HG02973 (cell line): Measurements from ENCODE around the gene PMAIP1.

Experiments
- ATAC-seq: cut with Tn5 transposase; IDR thresholded peaks from one replicate; pipeline ENCODE4 v1.9.1; 2021; ENCODE audit warnings: moderate library complexity; ENCODE audit not compliant: unreplicated experiment

PMAIP1 gene

GRCh38 chr18:59911600-59911999 is 11.8 kb downstream of the PMAIP1 start:
- ATAC-seq, result no peak

- no peak for ATAC-seq
Measured at GRCh38 chr18:59912007-59912550, 12.3 kb downstream of the PMAIP1 start.

DNA sequence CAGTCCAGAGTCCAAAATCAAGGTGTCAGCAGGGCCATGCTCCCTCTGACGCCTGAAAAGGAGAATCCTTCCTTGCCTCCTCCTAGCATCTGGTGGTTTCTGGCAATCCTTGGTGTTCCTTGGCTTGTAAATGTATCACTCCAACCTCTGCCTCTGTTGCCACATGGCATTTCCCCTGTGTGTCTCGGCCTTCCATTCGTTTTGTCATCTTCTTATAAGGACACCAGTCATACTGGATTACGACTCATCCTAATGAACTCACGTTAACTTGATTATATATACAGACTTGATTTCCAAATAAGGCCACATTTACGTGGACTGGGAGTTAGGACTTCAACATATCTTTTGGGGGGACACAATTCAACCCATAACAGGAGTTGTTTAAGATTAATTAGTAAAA is 15.8 kb downstream of the PMAIP1 start:
- ATAC-seq, result no peak

DNA sequence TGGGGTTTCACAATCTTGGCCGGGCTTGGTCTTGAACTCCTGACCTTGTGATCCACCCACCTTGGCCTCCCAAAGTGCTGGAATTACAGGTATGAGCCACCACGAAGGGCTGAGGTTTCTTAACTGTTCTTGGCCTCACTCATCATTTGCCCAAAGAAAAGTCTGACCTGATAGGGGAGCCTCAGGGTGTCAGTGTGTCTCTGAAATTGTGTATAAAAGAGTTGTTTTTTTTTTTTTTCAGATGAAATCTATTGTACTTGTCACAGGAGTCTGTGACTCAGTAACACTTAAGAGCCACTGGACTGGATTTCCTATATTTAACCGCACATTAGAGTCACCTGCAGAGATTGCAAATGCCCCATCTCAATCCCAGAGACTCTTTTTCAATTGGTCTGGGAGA is 16.9 kb downstream of the PMAIP1 start:
- ATAC-seq, result no peak

- no peak for ATAC-seq
Measured at GRCh38 chr18:59917422-59917821, 17.6 kb downstream of the PMAIP1 start.

DNA sequence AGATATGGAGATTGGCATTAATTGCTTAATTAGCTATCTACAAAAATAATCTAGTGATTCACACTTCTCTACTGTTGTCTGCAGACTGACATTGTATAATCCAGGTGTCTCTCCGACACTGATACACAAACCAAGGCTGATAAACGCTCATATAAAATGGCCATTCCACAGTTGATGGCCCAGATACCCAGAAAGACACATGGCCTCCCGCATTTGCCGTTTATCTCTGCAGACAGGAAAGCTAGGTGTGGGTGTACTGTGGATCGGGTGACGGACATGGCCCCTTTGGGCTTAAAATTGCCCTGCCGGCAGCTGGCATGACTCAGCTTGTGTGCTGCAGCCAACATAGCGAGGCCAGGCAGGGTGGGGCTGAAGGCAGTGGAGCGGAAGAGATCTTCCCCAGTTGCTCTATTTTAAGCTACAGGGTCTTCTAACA is 18.5 kb downstream of the PMAIP1 start:
- peak; percentile 43 for ATAC-seq

- ATAC-seq, result no peak
Measured at GRCh38 chr18:59918997-59919396, 19.2 kb downstream of the PMAIP1 start.

- peak; percentile 34 for ATAC-seq
Measured at GRCh38 chr18:59921384-59921891, 21.6 kb downstream of the PMAIP1 start.

DNA sequence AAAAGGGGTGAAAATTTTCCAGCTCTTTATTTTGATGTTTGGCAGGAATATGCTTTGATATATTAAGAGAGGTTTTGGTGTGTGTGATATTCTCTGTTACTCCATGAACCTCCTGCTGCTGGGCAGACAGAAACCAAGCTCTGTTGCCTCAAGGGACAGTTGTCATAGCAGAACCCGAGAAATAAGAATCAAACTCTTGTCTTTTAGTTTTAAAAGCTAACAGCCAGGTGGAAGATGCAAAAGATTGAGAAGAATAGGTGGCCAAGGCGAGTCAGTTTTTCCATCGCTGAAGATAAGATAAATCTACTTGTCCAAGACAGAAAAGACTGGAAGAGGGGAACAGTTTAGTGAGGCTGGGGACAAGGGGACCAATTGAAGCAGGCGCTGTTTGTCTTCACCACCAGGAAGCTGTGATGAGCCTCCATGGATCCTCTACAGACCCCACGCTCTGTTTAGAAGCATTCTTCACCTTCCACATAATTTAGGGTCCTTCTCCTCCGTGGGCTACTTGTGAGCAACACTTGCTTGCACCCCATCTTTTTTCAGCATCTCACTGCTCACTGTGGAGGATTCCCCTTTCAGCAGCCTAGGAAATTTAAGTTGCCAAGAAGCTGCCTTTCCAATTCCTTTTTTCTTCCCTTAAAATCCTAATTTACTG is 23.9 kb downstream of the PMAIP1 start:
- peak; percentile 38 for ATAC-seq

- ATAC-seq, result no peak
Measured at GRCh38 chr18:59926131-59926530, 26.3 kb downstream of the PMAIP1 start.

GRCh38 chr18:59927246-59927825 is 27.5 kb downstream of the PMAIP1 start:
- ATAC-seq, result peak; percentile 75

DNA sequence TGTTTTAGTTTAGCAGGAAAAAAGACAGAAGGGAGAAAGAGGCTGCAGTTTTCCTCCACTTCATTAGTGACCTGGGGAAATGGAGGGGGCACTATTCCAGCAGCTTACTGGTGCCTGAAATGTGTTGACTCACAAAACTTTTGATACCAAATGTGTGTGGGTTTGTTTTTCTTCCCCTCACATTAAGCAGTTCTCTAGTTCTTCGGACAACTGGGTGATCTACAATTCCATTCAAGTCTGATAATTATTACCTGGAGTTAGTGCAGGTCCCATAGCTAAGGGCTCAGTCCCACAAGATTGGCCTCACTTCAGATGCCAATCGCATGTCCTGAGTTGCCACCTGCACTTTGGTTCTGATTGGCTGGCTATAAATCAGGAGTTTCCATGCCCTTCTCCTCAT is 28.4 kb downstream of the PMAIP1 start:
- ATAC-seq, result no peak

- ATAC-seq, result no peak
Measured at GRCh38 chr18:59929621-59930295, 30.0 kb downstream of the PMAIP1 start.

- ATAC-seq, result no peak
Measured at GRCh38 chr18:59932401-59932800, 32.6 kb downstream of the PMAIP1 start.

DNA sequence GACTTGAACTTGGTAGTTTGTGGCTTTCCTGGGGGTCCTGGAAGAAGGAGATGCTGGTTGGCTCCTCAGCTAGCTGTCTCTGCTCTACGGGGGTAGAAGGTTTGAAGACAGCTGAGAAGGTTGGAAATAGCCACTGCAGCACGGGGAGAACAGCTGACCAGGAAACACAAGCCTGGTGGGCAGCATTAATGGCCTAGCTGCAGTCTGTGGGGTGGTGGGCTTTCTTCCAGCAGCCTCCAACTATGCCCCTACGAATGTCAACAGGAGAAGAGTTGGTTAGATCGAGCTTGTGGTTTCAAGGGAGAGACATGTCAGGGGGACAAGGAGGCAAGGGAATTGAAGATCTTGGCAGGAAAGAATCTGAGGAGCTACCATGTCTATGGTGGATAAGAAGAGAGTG is 38.9 kb downstream of the PMAIP1 start:
- ATAC-seq, result no peak

- ATAC-seq, result no peak
Measured at GRCh38 chr18:59939127-59939526, 39.3 kb downstream of the PMAIP1 start.

DNA sequence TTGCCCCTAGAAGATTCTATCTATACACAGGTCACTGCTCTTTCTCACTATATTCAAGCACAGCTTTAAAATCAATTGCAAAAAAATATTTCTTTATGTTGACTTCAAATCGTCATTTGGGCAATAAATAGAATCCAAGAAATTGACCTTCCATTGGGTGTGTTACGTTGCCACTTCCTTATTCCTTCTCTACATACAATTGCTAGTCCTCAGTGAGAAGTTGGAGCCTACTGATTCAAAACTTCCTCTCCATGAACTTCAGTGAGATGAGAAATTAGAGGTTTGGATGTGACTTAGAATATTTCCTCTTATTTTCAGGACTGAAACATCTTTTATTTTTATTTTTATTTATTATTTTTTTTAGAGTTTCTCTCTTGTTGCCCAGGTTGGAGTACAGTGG is 40.3 kb downstream of the PMAIP1 start:
- no peak for ATAC-seq

DNA sequence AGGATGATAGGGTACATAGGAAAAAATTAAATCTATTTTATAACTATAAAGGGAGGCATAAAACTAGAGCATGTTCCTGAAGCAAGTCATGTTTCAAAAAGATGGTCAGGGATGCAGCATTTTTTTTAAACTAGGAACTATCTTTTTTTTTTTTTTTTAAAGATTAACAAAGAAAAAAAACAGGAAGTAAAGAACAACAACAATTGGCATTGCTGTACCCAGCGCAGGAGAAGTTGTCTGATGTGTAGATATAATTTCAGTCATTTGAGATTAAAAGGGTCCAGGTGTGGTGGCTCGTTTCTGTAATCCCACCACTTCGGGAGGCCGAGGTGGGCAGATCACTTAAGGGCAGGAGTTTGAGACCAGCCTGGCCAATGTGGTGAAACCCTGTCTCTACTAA is 41.5 kb downstream of the PMAIP1 start:
- ATAC-seq, result no peak

- ATAC-seq, result no peak
Measured at GRCh38 chr18:59942601-59943000, 42.8 kb downstream of the PMAIP1 start.

DNA sequence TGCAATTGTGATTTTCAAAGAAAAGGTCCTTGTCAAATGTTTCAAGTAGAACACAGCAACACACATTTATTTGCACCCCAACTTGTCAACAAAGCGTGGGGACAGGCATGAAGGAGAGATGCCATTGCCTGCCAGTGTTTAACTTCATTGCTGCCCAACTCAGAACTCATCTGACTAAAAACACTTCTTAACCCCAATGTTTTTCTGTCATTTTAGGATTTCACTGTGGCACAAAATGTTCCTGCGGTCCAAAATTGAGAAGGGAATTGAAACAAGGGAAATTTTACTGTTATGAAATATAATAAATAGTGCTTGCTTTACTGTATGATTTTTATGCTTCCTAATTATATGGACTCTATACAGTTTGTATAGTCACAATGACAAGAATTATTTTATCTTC is 45.7 kb downstream of the PMAIP1 start:
- ATAC-seq, result no peak

- no peak for ATAC-seq
Measured at GRCh38 chr18:59950215-59950944, 50.6 kb downstream of the PMAIP1 start.
